Ammon's horn (tissue), 1 donor: ENCODE results near the gene CYP2W1.
"Not testable (repeated sequence)": the region's sequence is repeated elsewhere in the genome, so short reads cannot be mapped to it uniquely, and the experiment has no call there.

Experiments
- DNase-seq: peaks from one replicate; pipeline ENCODE4 v3.0.0-alpha.2; 2016; ENCODE audit warnings: low spot score

CYP2W1 gene

GRCh38 chr7:952548-953441, 30.2 kb upstream of the CYP2W1 start:
- no peak for DNase-seq

- peak; percentile 88 for DNase-seq
Measured at GRCh38 chr7:953547-954327, 29.2 kb upstream of the CYP2W1 start.

- DNase-seq = peak; percentile 61
Measured at GRCh38 chr7:954330-955238, 28.4 kb upstream of the CYP2W1 start, which contains the start of gene ADAP1. Gene ADAP1, minus strand, starts transcription at chr7:954680. Its CDS starts 203 bp downstream, at chr7:954477.

GRCh38 chr7:956031-956430, 26.9 kb upstream of the CYP2W1 start:
- no peak for DNase-seq

GRCh38 chr7:957418-958220, 25.4 kb upstream of the CYP2W1 start:
- DNase-seq = peak; percentile 50

- DNase-seq = no peak
Measured at GRCh38 chr7:958221-959200, 24.5 kb upstream of the CYP2W1 start.

GRCh38 chr7:959271-959670, 23.7 kb upstream of the CYP2W1 start:
- no peak for DNase-seq

GRCh38 chr7:959740-960139, 23.2 kb upstream of the CYP2W1 start:
- DNase-seq = not testable (repeated sequence)

- no peak for DNase-seq
Measured at GRCh38 chr7:960269-960871, 22.6 kb upstream of the CYP2W1 start.

- DNase-seq = not testable (repeated sequence)
Measured at GRCh38 chr7:960972-961371, 22.0 kb upstream of the CYP2W1 start.

- no peak for DNase-seq
Measured at GRCh38 chr7:961546-962400, 21.2 kb upstream of the CYP2W1 start.

- no peak for DNase-seq
Measured at GRCh38 chr7:962401-963081, 20.4 kb upstream of the CYP2W1 start.

- no peak for DNase-seq
Measured at GRCh38 chr7:963236-964078, 19.5 kb upstream of the CYP2W1 start.

GRCh38 chr7:964401-965231, 18.4 kb upstream of the CYP2W1 start:
- peak; percentile 75 for DNase-seq

- no peak for DNase-seq
Measured at GRCh38 chr7:966291-967069, 16.5 kb upstream of the CYP2W1 start.
